A549 treated with RU486 at 1 μM for 4 hours (cell line): ENCODE data around the gene C22orf39. TPM values are rescaled to one million over a fixed set of nuclear protein-coding genes. Genes with fewer than 3 reads are reported as not detected.

Experiments used
- total RNA-seq: library from RNA; stranded (reverse); fragments of 200-300 nt; extraction: Qiagen RNA extraction; gene quantifications from 5 replicates; pipeline ENCODE4 v1.2.3, GENCODE V29; 2022; ENCODE audit warnings: low read depth

C22orf39 gene
- 9.9 to 16.3 TPM (median 14.1 TPM) in 5 replicates for total RNA-seq

GRCh38 chr22:19447330-19448075, at the start of gene C22orf39:
TSS of gene C22orf39 (minus strand) at chr22:19447711. CDS start at chr22:19447688, 23 bp downstream.

GRCh38 chr22:19479355-19480172, 32.1 kb upstream of the C22orf39 start, which contains the start of gene CDC45:
TSS of gene CDC45 (plus strand) at chr22:19479920. CDS start at chr22:19479969, 49 bp downstream.

GRCh38 chr22:19478901-19479354, 31.4 kb upstream of the C22orf39 start, which contains the start of gene UFD1:
TSS of gene UFD1 (minus strand) at chr22:19479193. CDS start at chr22:19479085, 108 bp downstream.

GRCh38 chr22:19432133-19432851, 15.2 kb downstream of the C22orf39 start, which contains the start of gene MRPL40:
TSS of gene MRPL40 (plus strand) at chr22:19432545. CDS start at chr22:19432555, 10 bp downstream.

GRCh38 chr22:19431649-19432132, 15.8 kb downstream of the C22orf39 start, which contains the start of gene HIRA:
TSS of gene HIRA (minus strand) at chr22:19431733. CDS start at chr22:19431476, 257 bp downstream.

Other genes with a start within 250 kb of the C22orf39 start
- gene CLTCL1, start 156.0 kb downstream of the C22orf39 start, total RNA-seq = 4.4 to 5.3 TPM (median 4.5 TPM) in 5 replicates
- 18.9 to 24.3 TPM (median 24.0 TPM) in 5 replicates for gene HIRA, start 16.0 kb downstream of the C22orf39 start, total RNA-seq
- gene MRPL40, start 15.2 kb downstream of the C22orf39 start, total RNA-seq = 41.2 to 53.4 TPM (median 45.0 TPM) in 5 replicates
- gene UFD1, start 31.5 kb upstream of the C22orf39 start, total RNA-seq = 94.1 to 102 TPM (median 99.7 TPM) in 5 replicates
- 22.2 to 29.4 TPM (median 24.1 TPM) in 5 replicates for gene CDC45, start 32.2 kb upstream of the C22orf39 start, total RNA-seq
- gene CLDN5, start 76.7 kb upstream of the C22orf39 start, total RNA-seq = not detected in 5 replicates